C4-2B (cell line): ENCODE measurements around the gene SLC6A8.

Experiments used
- CTCF ChIP-seq: fragments of 450-650 bp; conservative IDR thresholded peaks from 2 replicates; pipeline ENCODE4 v1.5.1; 2017; ENCODE audit warnings: mild to moderate bottlenecking
- ZFX ChIP-seq: fragments of 450-650 bp; IDR thresholded peaks from 2 replicates; pipeline ENCODE4 v1.6.1; 2017

- no peak for TF ChIP-seq CTCF
- TF ChIP-seq ZFX, result no peak
Observed at GRCh38 chrX:153688071-153688470, 345 bp downstream of the SLC6A8 start.
